ENCODE data around the gene TALDO1. TPM values are rescaled to one million over a fixed set of nuclear protein-coding genes. Genes with fewer than 3 reads are reported as not detected.

TALDO1 gene
- total RNA-seq, 1 donor from 2014 or later, result 196 TPM

GRCh38 chr11:766936-767210 is 19.6 kb downstream of the TALDO1 start:
- DNase-seq, result no peak
- Histone ChIP-seq H3K4me1 (no peaks in the 10 kb centered on the region), H3K27ac (no peak overlapping the region), H3K36me3 (peaks cover 68% of the 10 kb centered on the region), H3K9me3 (no peaks in the 10 kb centered on the region), H3K27me3 (no peaks in the 10 kb centered on the region), H3K4me3 (no peak overlapping the region)
- TF ChIP-seq CTCF (IDR thresholded peaks at IDR 0.05), result no peak
- ATAC-seq, result no peak
- intact Hi-C loops (cut with DNase I), result no loop called here

GRCh38 chr11:767238-767637 is 20.0 kb downstream of the TALDO1 start:
- H3K27me3 ChIP-seq, result no peaks in the 10 kb centered on the region
- H3K4me3 ChIP-seq, result no peak overlapping the region
- no peak for TF ChIP-seq CTCF (IDR thresholded peaks at IDR 0.05)
- DNase-seq (no peak), ATAC-seq (no peak)
- no peaks in the 10 kb centered on the region for H3K9me3 ChIP-seq
- H3K36me3 ChIP-seq, result peaks cover 65% of the 10 kb centered on the region
- no peaks in the 10 kb centered on the region for H3K4me1 ChIP-seq
- intact Hi-C loops (cut with DNase I), result no loop called here
- H3K27ac ChIP-seq, result no peak overlapping the region

GRCh38 chr11:769887-770641 is 22.8 kb downstream of the TALDO1 start:
- intact Hi-C loops (cut with DNase I), result no loop called here
- no peak overlapping the region for H3K4me3 ChIP-seq
- no peaks in the 10 kb centered on the region for H3K9me3 ChIP-seq
- DNase-seq (no peak), ATAC-seq (no peak)
- TF ChIP-seq CTCF (IDR thresholded peaks at IDR 0.05), result no peak
- no peaks in the 10 kb centered on the region for H3K27me3 ChIP-seq
- H3K4me1 ChIP-seq, result peaks cover 1% of the 10 kb centered on the region
- H3K36me3 ChIP-seq, result peaks cover 55% of the 10 kb centered on the region
- no peak overlapping the region for H3K27ac ChIP-seq

- no peak overlapping the region for H3K4me3 ChIP-seq
- peaks cover 10% of the 10 kb centered on the region for H3K4me1 ChIP-seq
- ATAC-seq (peak; percentile 2), DNase-seq (peak; percentile 57)
- intact Hi-C loops (cut with DNase I), result no loop called here
- no peak for TF ChIP-seq CTCF (IDR thresholded peaks at IDR 0.05)
- H3K27me3 ChIP-seq, result no peaks in the 10 kb centered on the region
- no peaks in the 10 kb centered on the region for H3K9me3 ChIP-seq
- no peak overlapping the region for H3K27ac ChIP-seq
- H3K36me3 ChIP-seq, result peaks cover 46% of the 10 kb centered on the region
Measured at GRCh38 chr11:770642-771616, 23.7 kb downstream of the TALDO1 start.

- no peak overlapping the region for H3K4me3 ChIP-seq
- no peaks in the 10 kb centered on the region for H3K9me3 ChIP-seq
- H3K36me3 ChIP-seq, result peaks cover 38% of the 10 kb centered on the region
- TF ChIP-seq CTCF (IDR thresholded peaks at IDR 0.05), result no peak
- no peak for DNase-seq
- peaks cover 16% of the 10 kb centered on the region for H3K4me1 ChIP-seq
- H3K27ac ChIP-seq, result no peak overlapping the region
- ATAC-seq, result peak; percentile 4
- intact Hi-C loops (cut with DNase I), result no loop called here
- H3K27me3 ChIP-seq, result no peaks in the 10 kb centered on the region
Measured at GRCh38 chr11:771617-772204, 24.4 kb downstream of the TALDO1 start.
